GM10847 (cell line): ENCODE results near the gene RNF214.

Source experiments
- POLR2A ChIP-seq: IDR thresholded peaks from 2 replicates; pipeline ENCODE4 v1.6.1; 2011; ENCODE audit not compliant: insufficient read length; ENCODE audit errors: extremely low read depth

Gene RNF214

DNA sequence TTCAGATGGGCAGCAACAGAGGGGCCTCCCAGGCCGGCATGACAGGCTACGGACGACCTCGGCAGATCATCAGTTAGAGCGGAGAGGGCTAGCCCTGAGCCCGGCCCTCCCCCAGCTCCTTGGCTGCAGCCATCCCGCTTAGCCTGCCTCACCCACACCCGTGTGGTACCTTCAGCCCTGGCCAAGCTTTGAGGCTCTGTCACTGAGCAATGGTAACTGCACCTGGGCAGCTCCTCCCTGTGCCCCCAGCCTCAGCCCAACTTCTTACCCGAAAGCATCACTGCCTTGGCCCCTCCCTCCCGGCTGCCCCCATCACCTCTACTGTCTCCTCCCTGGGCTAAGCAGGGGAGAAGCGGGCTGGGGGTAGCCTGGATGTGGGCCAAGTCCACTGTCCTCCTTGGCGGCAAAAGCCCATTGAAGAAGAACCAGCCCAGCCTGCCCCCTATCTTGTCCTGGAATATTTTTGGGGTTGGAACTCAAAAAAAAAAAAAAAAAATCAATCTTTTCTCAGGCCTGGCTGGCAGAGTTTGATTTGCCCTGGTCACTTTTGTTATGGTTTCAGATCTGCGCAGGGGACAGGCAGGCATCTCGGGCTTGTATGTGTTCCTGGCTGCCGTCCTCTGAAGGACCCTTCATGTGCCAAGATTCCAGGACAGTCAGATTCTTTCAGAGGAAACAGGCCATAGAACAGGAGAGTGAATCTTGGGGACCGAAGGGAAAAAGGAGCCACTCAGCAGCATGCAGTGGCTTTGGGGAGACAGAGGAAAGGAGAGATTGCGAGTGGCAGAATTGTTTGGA is 28.0 kb upstream of the RNF214 start:
- TF ChIP-seq POLR2A, result no peak

DNA sequence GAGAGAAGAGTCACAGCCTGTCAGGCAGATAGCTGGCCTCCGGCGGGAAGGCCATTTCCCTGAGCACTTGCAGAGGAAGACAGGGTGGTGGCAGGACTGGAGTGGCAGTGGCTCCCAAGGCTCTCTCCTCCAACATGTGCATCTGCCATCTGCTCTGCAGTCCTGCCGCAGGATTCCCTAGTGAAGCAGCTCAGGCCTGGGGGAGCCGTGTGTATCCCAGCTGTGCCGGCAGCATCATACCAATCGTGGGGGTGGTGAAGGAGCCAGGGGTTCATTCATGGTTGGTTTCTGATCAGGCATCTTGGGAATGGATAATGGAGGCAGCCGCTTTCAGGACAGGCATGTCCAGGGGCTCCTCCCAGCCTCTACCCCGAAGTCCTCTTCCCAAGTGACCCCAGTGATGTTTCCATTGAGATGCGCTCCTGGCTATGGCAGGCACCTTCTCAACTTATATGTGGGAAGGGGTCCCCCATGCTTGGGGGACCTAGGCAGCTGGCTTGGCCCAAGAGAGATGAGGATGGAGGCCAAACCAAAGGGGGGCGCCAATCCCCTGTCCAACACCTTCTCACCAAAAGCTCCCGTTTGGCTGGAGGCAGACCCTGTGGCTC is 27.2 kb upstream of the RNF214 start:
- TF ChIP-seq POLR2A, result no peak

DNA sequence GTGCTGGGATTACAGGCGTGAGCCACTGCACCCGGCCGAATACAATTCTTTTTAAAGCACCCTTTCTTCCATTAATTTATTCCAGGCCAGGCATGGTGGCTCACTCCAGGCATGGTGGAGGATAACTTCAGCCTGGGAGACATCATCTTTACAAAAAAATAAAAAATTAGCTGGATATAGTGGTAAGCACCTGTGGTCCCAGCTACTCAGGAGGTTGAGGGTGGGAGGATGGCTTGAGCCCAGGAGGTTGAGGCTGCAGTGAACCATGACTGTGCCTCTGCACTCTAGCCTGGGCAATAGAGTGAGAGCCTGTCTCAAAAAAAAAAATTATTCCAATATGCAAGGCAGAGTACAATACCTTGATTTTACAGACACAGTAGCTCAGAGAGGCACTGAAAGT is 21.9 kb upstream of the RNF214 start:
- TF ChIP-seq POLR2A, result no peak

DNA sequence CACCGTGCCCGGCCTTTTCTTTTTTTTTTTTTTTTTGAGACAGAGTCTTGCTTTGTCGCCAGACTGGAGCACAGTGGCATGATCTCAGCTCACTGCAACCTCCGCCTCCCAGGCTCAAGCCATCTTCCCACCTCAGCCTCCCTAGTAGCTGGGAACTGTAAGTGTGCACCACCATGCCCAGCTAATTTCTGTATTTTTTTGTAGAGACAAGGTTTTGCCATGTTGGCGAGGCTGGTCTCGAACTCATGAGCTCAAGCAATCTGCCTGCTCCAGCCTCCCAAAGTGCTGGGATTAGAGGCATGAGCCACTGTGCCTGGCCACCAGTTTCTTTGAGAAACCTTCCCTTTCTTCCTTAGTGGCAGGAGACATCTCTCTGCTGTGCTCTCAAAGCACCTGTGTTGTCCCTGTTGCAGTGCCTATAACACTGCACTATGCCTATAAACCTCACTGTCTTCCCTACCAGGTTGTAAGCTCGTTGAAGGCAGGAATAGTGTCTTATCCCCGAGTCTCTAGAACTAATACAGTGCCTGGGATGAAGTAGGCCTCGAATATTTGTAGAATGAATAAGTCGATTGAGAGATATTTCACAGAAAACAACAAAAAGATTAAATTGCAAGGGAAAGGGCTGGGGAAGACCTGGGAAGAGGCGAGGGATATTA is 19.6 kb upstream of the RNF214 start:
- no peak for TF ChIP-seq POLR2A

DNA sequence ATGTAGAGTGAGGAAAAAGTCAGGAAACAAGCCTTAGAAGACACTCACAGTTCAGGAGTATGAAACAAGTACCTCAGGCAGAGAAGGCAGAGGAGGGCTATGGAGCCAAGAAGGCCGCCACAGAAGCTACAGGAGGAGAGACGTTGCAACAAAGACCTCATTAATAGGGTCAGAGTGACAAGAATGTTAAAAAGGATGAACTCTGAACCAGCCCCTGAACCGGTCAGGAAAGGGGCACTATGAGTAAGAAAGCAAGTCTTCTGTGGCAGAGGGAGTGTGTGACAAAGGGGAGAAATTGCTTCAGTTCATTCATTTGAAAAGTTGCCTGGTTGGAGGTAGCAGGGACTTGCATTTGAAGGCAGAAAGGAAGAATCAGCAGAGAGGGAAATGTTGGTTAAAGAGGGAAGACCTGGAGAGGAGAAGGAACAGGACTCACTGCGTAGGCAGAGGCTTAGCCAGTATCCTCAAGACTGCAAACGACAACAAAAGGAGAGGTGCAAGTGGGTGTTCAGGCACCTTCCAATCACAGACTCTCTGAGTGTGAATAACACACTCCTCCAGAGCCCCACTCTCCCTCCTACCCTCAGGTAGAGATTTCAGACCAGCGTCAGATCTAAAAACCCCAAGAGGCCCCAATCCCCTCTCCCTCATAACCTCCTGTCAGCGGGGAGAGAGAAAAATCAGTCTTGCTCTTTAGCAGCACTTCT is 17.9 kb upstream of the RNF214 start:
- no peak for TF ChIP-seq POLR2A

DNA sequence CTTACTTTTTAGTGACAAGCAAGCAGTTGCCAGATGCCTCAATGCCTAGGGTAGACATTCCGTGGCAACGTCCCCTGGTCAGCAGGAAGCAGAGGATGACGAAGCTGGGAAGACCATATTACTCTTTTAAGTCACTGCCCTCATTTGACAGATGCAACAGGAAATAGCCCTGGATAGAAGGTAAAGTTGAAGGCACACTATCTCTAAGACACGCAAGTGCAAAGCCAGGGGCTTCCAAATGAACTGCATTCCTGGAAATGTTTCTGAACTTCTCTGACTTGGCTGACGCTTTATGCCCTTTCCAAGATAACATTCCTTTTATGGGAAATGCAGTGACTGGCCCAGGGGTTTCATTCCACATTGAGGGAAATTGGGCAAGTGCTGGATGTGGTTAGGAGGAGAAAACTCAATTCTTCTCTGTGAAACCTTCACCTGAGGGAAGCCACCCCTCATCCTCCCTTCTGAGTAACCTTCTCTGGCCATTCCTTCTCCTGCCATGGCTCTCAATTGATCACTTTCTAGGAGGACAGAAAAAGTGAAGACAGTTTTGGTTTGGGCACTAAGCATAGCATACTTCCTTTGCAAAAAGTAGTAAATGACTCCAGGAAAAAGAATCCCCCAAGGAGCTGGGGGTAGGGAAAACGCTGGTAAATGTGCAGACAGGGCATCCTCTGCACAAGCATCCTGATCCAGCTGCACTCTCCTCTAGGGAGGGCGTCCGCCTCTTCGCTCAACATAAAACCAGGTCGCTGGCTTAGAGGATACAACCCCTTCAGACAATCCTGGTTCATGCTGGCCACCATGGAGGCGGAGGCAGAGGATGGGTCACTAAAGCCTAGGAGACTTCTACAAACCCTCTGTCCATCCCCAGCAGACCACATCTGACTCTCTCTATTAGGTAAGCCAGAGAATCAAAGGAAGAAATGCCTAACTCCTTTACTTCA is 15.1 kb upstream of the RNF214 start:
- TF ChIP-seq POLR2A, result no peak

DNA sequence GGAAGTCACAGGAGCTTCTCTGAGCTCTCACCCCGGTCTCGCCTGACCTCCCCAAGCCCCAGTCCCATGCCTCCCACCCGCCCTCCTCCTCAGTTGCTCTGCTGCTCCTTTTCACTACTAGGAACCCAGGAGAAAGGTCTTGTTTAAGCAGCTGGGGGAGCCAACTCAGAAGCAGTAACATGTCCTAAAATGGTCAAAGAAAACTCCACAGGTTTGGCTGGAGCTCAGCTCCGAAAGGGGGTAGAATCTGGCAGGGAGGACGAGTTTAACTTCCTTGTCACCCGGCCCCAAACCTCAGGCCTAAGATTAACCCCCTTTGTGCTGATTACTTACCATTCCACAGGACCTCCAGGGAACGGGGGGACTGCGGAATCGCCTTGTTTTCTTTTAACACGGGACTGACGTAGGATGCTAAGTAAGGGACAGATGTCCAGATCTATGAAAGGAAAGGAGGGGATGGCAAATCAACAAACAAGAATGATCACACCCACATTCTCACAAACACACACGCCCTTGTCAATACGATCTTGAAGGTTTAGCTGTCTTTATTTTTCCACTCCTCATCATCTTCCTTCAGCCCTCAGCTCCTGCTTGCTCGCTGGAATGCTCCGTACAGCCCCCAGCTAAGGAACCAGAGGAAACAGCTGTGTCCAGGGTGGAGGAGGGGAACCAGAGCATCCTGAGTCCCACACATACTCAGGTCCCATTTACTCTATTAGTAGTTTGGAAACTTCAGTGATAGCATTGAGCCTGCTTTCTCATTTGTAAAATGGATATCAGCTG is 14.1 kb upstream of the RNF214 start:
- no peak for TF ChIP-seq POLR2A

DNA sequence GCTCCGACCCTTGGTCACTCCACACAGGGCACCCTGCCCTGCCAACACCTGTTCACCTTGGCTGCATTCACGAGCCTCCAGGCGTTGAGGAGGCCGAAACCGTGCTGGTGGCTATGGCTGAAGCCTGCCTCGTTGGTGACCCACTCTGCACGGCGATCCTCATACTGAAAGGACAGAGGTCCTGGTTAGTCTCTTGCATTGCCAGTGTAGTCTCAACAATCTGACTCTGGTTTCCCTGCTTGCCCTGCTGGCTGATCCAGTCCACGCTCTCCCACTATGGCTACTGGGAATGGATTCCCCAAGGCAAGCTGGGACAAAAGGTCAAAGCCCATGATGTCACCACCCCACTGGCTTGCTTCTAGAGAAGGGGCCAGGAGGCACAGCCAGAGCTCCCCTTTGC is 13.5 kb upstream of the RNF214 start:
- TF ChIP-seq POLR2A, result no peak

DNA sequence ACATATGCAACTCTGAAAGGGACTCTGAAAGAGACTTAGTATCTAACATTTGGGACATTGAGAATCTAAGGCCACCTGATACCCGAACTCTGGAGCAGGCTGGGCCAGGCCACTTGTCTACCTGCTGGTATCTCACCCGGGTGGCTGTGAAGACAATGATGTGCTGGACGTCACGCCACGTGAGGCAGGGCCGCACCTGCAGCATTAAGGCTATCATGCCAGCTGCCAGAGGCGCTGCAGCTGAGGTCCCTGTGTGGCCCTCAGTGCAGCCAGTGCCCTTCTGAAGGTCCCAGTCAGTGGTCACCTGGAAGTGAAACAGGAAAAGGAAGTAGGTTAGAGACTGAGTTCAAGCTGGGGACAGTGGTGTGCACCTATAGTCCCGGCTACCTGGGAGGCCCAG is 13.0 kb upstream of the RNF214 start:
- TF ChIP-seq POLR2A, result no peak

DNA sequence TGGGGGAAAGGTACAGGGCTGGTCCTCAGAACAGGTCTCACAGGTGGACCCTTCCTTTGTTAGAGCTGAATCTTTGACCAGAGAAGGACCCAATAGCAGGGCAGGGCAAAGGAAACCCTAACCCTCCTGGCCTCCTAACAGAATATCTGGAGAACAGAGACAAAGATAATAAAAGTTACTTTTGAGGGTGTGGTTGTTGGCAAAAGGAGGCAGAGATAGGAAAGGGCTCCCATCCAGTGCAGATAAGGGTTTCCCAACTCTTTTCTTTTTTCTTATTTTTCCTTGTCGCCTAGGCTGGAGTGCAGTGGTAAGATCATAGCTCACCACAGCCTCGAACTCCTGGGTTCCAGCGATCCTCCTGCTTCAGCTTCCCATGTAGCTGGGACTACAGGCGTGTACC is 12.5 kb upstream of the RNF214 start:
- no peak for TF ChIP-seq POLR2A

DNA sequence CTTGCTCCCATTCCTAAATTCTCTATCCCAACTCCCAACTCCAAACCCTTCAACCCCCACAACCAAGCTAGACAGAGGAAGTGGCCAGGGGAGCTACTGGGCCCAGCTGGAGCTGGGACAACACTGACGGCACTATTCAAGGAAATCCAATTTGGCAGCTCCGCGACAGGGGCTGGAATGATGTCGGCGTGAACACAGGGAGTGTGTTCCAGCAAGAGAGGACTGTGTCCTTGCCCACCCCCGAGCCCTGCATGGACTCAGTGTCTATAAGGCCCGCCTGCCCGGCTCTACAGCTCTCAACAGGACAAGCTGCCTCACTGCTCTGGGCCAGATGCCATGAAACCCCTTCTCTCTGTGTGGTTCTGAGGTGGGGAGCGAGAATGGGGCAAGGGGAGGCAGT is 11.9 kb upstream of the RNF214 start:
- no peak for TF ChIP-seq POLR2A

DNA sequence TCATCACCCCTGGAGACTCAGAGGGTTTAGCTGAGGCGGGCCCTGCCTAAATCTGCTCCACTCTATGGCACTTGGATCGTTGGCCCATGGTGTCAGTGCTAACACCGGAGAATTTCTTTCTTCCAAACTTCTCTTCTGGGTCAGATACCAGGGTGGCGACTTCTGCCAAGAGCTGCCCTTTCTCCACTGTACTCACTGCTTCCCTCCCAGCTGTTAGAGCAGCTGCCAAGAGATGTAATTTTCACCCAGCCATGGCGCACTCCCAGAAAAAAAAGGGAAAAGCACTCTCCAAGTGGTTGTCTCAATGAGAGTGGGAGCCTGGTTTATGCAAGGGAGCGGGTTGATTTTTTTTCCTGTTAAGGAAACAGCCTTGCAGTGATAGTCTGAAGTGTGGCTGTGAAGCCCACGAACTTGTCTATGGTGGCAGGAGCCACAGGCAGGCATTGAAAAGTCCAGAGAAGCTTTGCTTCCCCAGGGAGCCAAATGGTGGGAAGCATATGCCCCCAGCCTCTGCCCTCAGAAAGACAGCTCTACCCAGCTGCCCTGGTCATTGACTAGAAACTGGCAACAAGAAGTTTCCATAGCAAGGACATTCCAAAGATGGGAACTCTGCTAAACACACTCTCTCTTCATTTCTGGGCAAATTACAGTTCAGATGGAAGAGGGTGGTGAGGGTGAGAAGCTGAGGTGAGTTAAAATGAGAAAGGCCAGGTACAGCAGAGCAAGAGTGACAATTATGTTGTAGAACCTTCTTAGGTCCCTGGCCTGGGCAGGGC is 11.3 kb upstream of the RNF214 start:
- TF ChIP-seq POLR2A, result no peak
